K562 (cell line): ENCODE measurements around the gene CADM2. TPM values are rescaled to one million over a fixed set of nuclear protein-coding genes. Genes with fewer than 3 reads are reported as not detected.

Experiments used
- ATAC-seq: fragments of 200-7000 bp; cut with Tn5 transposase; 3 replicates; pipeline ENCODE4 v1.9.1; 2020; ENCODE audit warnings: moderate library complexity
- BruUV-seq: library from RNA; stranded (reverse); fragments of 400-500 nt; replicated peaks from 2 replicates; lab custom pipeline; 2021; lab: Mats Ljungman, UMichigan
- CTCF ChIA-PET: fragments of 300-600 bp; formaldehyde crosslinking; extraction: SDS; loops from one replicate; lab custom pipeline; 2021; ENCODE audit warnings: low intra/inter-chr PET ratio; lab: Yijun Ruan, JAX
- POLR2A ChIA-PET: fragments of 300-600, 350-650 bp; sonication (Branson Sonifier 250); formaldehyde crosslinking; extraction: SDS; loops from one replicate; lab custom pipeline; 2021; ENCODE audit warnings: antibody characterized with exemption, inconsistent platforms; lab: Yijun Ruan, JAX
- DNase-seq, 4 experiments: peaks; one replicate each; pipeline versions ENCODE4 v3.0.0 to v3.0.0-alpha.2; 2011 to 2018; ENCODE audit warnings: low spot score in 3 of 4, mixed read lengths in 3 of 4; ENCODE audit errors: extremely low read depth in 1 of 4
- FAIRE-seq: peaks from 2 replicates; lab custom pipeline; 2011; peaks lifted over from hg19 to GRCh38; lab: Jason Lieb, UNC
- H2AFZ ChIP-seq: 2 replicates; pipeline ENCODE4 v1.6.0; 2011; ENCODE audit warnings: low read depth, low read length, control low read depth, inconsistent platforms
- H3K27ac ChIP-seq: fragments of 200-600 bp; 3 replicates; pipeline ENCODE4 v1.8.0; 2011; ENCODE audit warnings: low read depth, mild to moderate bottlenecking, control low read depth, inconsistent platforms, low read length, moderate library complexity, mixed read lengths; ENCODE audit errors: extremely low read depth
- H3K27me3 ChIP-seq, 2 experiments: fragments of 300-600 bp in 1 of 2; 2 replicates in 1 of 2; 3 replicates in 1 of 2; pipeline versions ENCODE4 v1.6.0 to v1.8.0; 2011; ENCODE audit warnings: inconsistent platforms in 2 of 2, low read length in 2 of 2, mild to moderate bottlenecking in 1 of 2, mixed read lengths in 1 of 2, moderate library complexity in 1 of 2; ENCODE audit not compliant: control insufficient read depth in 2 of 2, insufficient read depth in 2 of 2
- H3K36me3 ChIP-seq: fragments of 300-600 bp; 3 replicates; pipeline ENCODE4 v1.8.0; 2011; ENCODE audit warnings: mild to moderate bottlenecking, low read length, inconsistent platforms; ENCODE audit not compliant: control insufficient read depth, insufficient read depth
- H3K4me1 ChIP-seq, 2 experiments: fragments of 200-600 bp in 1 of 2; replicated peaks in 1 of 2; 2 replicates in 1 of 2; 3 replicates in 1 of 2; pipeline versions ENCODE4 v1.5.1 to v1.8.0; 2011; ENCODE audit warnings: inconsistent platforms in 2 of 2, low read length in 2 of 2, mild to moderate bottlenecking in 1 of 2, mixed read lengths in 1 of 2, moderate library complexity in 1 of 2; ENCODE audit not compliant: control insufficient read depth in 2 of 2, insufficient read depth in 2 of 2
- H3K4me2 ChIP-seq: 2 replicates; pipeline ENCODE4 v1.6.1; 2011; ENCODE audit warnings: low read length, control low read depth, inconsistent platforms, mixed read lengths; ENCODE audit not compliant: insufficient read depth
- H3K4me3 ChIP-seq: fragments of 200-600 bp; sonication (generic), shearing (Covaris generic); 2 replicates; pipeline ENCODE4 v1.5.1; 2016; ENCODE audit warnings: control low read depth, inconsistent platforms
- H3K79me2 ChIP-seq: fragments of 200-600 bp; 3 replicates; pipeline ENCODE4 v1.8.0; 2011; ENCODE audit warnings: low read length, inconsistent platforms; ENCODE audit not compliant: control insufficient read depth, insufficient read depth
- H3K9ac ChIP-seq, 2 experiments: 2 replicates each; pipeline versions ENCODE4 v1.6.0 to v1.6.1; 2011; ENCODE audit warnings: low read depth in 2 of 2, low read length in 2 of 2, control low read depth in 1 of 2, inconsistent platforms in 1 of 2, mild to moderate bottlenecking in 1 of 2, mixed read lengths in 1 of 2; ENCODE audit not compliant: insufficient read depth in 1 of 2
- H3K9me1 ChIP-seq: one replicate; pipeline ENCODE4 v1.6.0; 2011; ENCODE audit warnings: inconsistent platforms, mild to moderate bottlenecking, low read length, moderate library complexity; ENCODE audit not compliant: control insufficient read depth, insufficient read depth
- H3K9me3 ChIP-seq: replicated peaks from 2 replicates; pipeline ENCODE4 v1.5.1; 2011; ENCODE audit warnings: low read depth, low read length, inconsistent platforms; ENCODE audit not compliant: control insufficient read depth, insufficient read depth
- H4K20me1 ChIP-seq: replicated peaks from 2 replicates; pipeline ENCODE4 v1.6.1; 2011; ENCODE audit warnings: low read length, inconsistent platforms, mixed read lengths; ENCODE audit not compliant: control insufficient read depth, insufficient read depth
- DIDO1 ChIP-seq: fragments of 450-650 bp; IDR thresholded peaks from 2 replicates; pipeline ENCODE4 v1.6.1; 2016; ENCODE audit warnings: low read depth, missing biosample characterization, missing genetic modification characterization
- E2F3 ChIP-seq: fragments of 250-450 bp; sonication (Bioruptor Pico); IDR thresholded peaks from 2 replicates; pipeline ENCODE4 v1.4.0; 2020; ENCODE audit warnings: mild to moderate bottlenecking
- E2F5 ChIP-seq: sonication (generic); formaldehyde crosslinking; IDR thresholded peaks from 2 replicates; pipeline ENCODE4 v1.8.0; 2022; ENCODE audit warnings: mild to moderate bottlenecking, missing genetic modification reagents
- FOXJ2 ChIP-seq: fragments of 200-800 bp; sonication (Bioruptor generic); IDR thresholded peaks from 2 replicates; pipeline ENCODE4 v1.6.1; 2016; ENCODE audit warnings: missing genetic modification characterization, missing compliant biosample characterization
- GABPA ChIP-seq: fragments of 200-800 bp; sonication (Bioruptor generic); conservative IDR thresholded peaks from 2 replicates; pipeline ENCODE4 v1.6.1; 2016; ENCODE audit warnings: low read depth, missing genetic modification characterization, missing compliant biosample characterization
- JUN ChIP-seq, 2 experiments: sonication (generic) in 1 of 2; formaldehyde crosslinking in 1 of 2; IDR thresholded peaks; 2 replicates each; pipeline versions ENCODE4 v1.6.1 to v1.8.0; 2012 to 2022; ENCODE audit warnings: borderline replicate concordance in 2 of 2, mild to moderate bottlenecking in 2 of 2, improper control_type of control experiment in 1 of 2, low read depth in 1 of 2, low read length in 1 of 2, missing genetic modification reagents in 1 of 2
- NCOA1 ChIP-seq: fragments of 450-650 bp; IDR thresholded peaks from 2 replicates; pipeline ENCODE4 v1.6.1; 2016; ENCODE audit warnings: low read depth
- PYGO2 ChIP-seq: fragments of 450-650 bp; IDR thresholded peaks from 2 replicates; pipeline ENCODE4 v1.6.1; 2016; ENCODE audit warnings: mild to moderate bottlenecking, missing genetic modification characterization, moderate library complexity, missing compliant biosample characterization
- RBM14 ChIP-seq: fragments of 200-400 bp; formaldehyde crosslinking; IDR thresholded peaks from 2 replicates; pipeline ENCODE4 v1.6.1; 2018; ENCODE audit warnings: low read depth, mild to moderate bottlenecking, low read length, moderate library complexity, borderline replicate concordance; ENCODE audit not compliant: insufficient read depth
- SMARCC2 ChIP-seq: fragments of 450-650 bp; IDR thresholded peaks from 2 replicates; pipeline ENCODE4 v1.6.1; 2017; ENCODE audit warnings: antibody characterized with exemption, moderate library complexity, mild to moderate bottlenecking, low read depth
- ZNF324 ChIP-seq: fragments of 250-450 bp; sonication (Bioruptor Pico); IDR thresholded peaks from 2 replicates; pipeline ENCODE4 v1.4.0; 2020; ENCODE audit warnings: mild to moderate bottlenecking
- ZNF408 ChIP-seq: fragments of 250-450 bp; sonication (Bioruptor Pico); IDR thresholded peaks from 2 replicates; pipeline ENCODE4 v1.4.0; 2020; ENCODE audit warnings: low read depth, mild to moderate bottlenecking, moderate library complexity
- WGBS: fragments of 100-300 bp; shearing (Covaris generic); methylation state at CpG from one replicate; pipeline ENCODE4 v1.1.6; 2016; ENCODE audit warnings: low coverage, mixed read lengths; ENCODE audit not compliant: insufficient coverage; ENCODE audit errors: missing lambda C conversion rate; 5-methylcytosine and 5-hydroxymethylcytosine counted together
- in situ Hi-C: fragments of 300-500 bp; cut with MboI; formaldehyde crosslinking; loops from 4 replicates; pipeline ENCODE4 v1.15.0; 2018; ENCODE audit warnings: inconsistent platforms, mixed read lengths
- intact Hi-C: fragments of 100-400 bp; cut with micrococcal nuclease; formaldehyde crosslinking; loops from 2 replicates; pipeline ENCODE4 v1.14.2; 2022
- polyA plus RNA-seq, 8 experiments: library from polyadenylated mRNA; depleted of rRNA in 4 of 8; stranded (reverse) in 5 of 8; unstranded in 3 of 8; fragments of >200 nt; fragmentation: Nextera tagmentation in 2 of 8; fragmentation: Illumina TruSeq in 1 of 8; extraction: Ambion mirVana in 2 of 8; extraction: Trizol in 1 of 8; gene quantifications; 2 replicates each; pipeline versions ENCODE4 v1.2.1 to v1.2.3, GENCODE V29; 2011 to 2014; ENCODE audit warnings: inconsistent platforms in 1 of 8, missing spikeins in 1 of 8
- total RNA-seq, 7 experiments: library from RNA; depleted of rRNA in 6 of 7; stranded (reverse); fragments of >200 nt in 6 of 7; fragmentation: Illumina TruSeq in 2 of 7; extraction: Trizol in 2 of 7; gene quantifications; 2 replicates each; pipeline versions ENCODE4 v1.2.1 to v1.2.3, GENCODE V29; 2011 to 2021; ENCODE audit warnings: low replicate concordance in 1 of 7

CADM2 gene
- total and polyA plus RNA-seq, 9 of the 15 experiments (the other 6 are each of a cell fraction or from before 2014, with no cell fraction given): 0.11 to 3.2 (median 0.95) TPM

GRCh38 chr3:85851071-85851470 lies 892.3 kb downstream of the CADM2 start:
- ChIA-PET POLR2A (no interaction called here), CTCF (no interaction called here)
- TF ChIP-seq ZNF324 (CRISPR knock-in tag) (no peak), DIDO1 (tag) (no peak), FOXJ2 (no peak), GABPA (tag) (no peak), PYGO2 (no peak), E2F3 (CRISPR knock-in tag) (no peak)
- no peak overlapping the region for H2AFZ ChIP-seq
- H3K27ac ChIP-seq: no peak overlapping the region
- H3K79me2 ChIP-seq: no peaks in the 10 kb centered on the region
- intact Hi-C loops: no loop called here
- FAIRE-seq: no peak
- H3K4me2 ChIP-seq: no peak overlapping the region
- ATAC-seq: no peak
- no peak overlapping the region for H3K4me3 ChIP-seq
- no peaks in the 10 kb centered on the region for H3K27me3 ChIP-seq
- no peaks in the 10 kb centered on the region for H3K36me3 ChIP-seq
- in situ Hi-C loops: no loop called here
- no peaks in the 10 kb centered on the region for H3K9me3 ChIP-seq
- H4K20me1 ChIP-seq: no peaks in the 10 kb centered on the region
- no peak for DNase-seq
- H3K9ac ChIP-seq: no peak overlapping the region
- no peaks in the 10 kb centered on the region for H3K9me1 ChIP-seq
- no TSS peak for BruUV-seq
- H3K4me1 ChIP-seq: no peaks in the 10 kb centered on the region

GRCh38 chr3:85853805-85854204 lies 895.0 kb downstream of the CADM2 start:
- no TSS peak for BruUV-seq
- intact Hi-C loops (no loop called here), in situ Hi-C loops (no loop called here)
- DNase-seq (no peak), FAIRE-seq (no peak), ATAC-seq (no peak)
- 0% methylated on average over 2 of the region's 2 CpGs for WGBS
- Histone ChIP-seq H3K4me2 (no peak overlapping the region), H3K9ac (no peak overlapping the region), H3K79me2 (no peaks in the 10 kb centered on the region), H3K9me3 (no peaks in the 10 kb centered on the region), H4K20me1 (no peaks in the 10 kb centered on the region), H2AFZ (no peak overlapping the region), H3K27me3 (no peaks in the 10 kb centered on the region), H3K4me1 (no peaks in the 10 kb centered on the region), H3K27ac (no peak overlapping the region), H3K9me1 (no peaks in the 10 kb centered on the region), H3K36me3 (no peaks in the 10 kb centered on the region), H3K4me3 (no peak overlapping the region)
- ChIA-PET POLR2A (no interaction called here), CTCF (no interaction called here)
- TF ChIP-seq NCOA1 (no peak), E2F5 (CRISPR knock-in tag) (no peak), JUN (IDR thresholded peaks at IDR 0.05; ENCODE audit: borderline replicate concordance, low read depth, low read length) (no peak), JUN (CRISPR knock-in tag; IDR thresholded peaks at IDR 0.05; ENCODE audit: borderline replicate concordance) (no peak), ZNF408 (CRISPR knock-in tag) (no peak), RBM14 (no peak), SMARCC2 (no peak)
